Measurements from ENCODE around the gene ITGB4.

- TF ChIP-seq POLR2A (IDR thresholded peaks at IDR 0.05) (no peak), CTCF (IDR thresholded peaks at IDR 0.05) (no peak), EP300 (IDR thresholded peaks at IDR 0.05) (no peak)
Observed at GRCh38 chr17:75757086-75757681, 35.9 kb downstream of the ITGB4 start.

All from upper lobe of left lung (tissue), 4 donors.